NCI-H187 treated with DMSO at 0.1 percent for 48 hours (cell line): ENCODE data around the gene STIM1.
A peak's percentile ranks its signal among the peaks of the same experiment; 100 is the strongest.
"Not testable (repeated sequence)": the region's sequence is repeated elsewhere in the genome, so short reads cannot be mapped to it uniquely, and the experiment has no call there.

Experiments
- DNase-seq: peaks from one replicate; lab custom pipeline; 2025; lab: John Stamatoyannopoulos, UW

The STIM1 gene

GRCh38 chr11:3854977-3855807 is at the start of gene STIM1:
STIM1 (plus strand) TSS chr11:3855664; CDS start chr11:3856271, 607 bp downstream.
- DNase-seq: peak; percentile 79

GRCh38 chr11:3807909-3808860 is 47.3 kb upstream of the STIM1 start, which contains the start of gene PGAP2:
PGAP2 (plus strand) TSS chr11:3808560; CDS start chr11:3811260, 2,700 bp downstream.
- DNase-seq: no peak

- DNase-seq: no peak
Measured at GRCh38 chr11:3808861-3809623, 46.4 kb upstream of the STIM1 start.

GRCh38 chr11:3809624-3809928 is 45.9 kb upstream of the STIM1 start:
- DNase-seq: no peak

GRCh38 chr11:3810446-3810845 is 45.0 kb upstream of the STIM1 start:
- no peak for DNase-seq

- DNase-seq: no peak
Measured at GRCh38 chr11:3810951-3811350, 44.5 kb upstream of the STIM1 start.

GRCh38 chr11:3814832-3815231 is 40.6 kb upstream of the STIM1 start:
- DNase-seq: not testable (repeated sequence)

- DNase-seq: no peak
Measured at GRCh38 chr11:3815845-3816244, 39.6 kb upstream of the STIM1 start.

GRCh38 chr11:3816673-3817072 is 38.8 kb upstream of the STIM1 start:
- no peak for DNase-seq

- DNase-seq: no peak
Measured at GRCh38 chr11:3817181-3817800, 38.2 kb upstream of the STIM1 start.

GRCh38 chr11:3820971-3821370 is 34.5 kb upstream of the STIM1 start:
- DNase-seq: no peak

GRCh38 chr11:3822312-3822711 is 33.2 kb upstream of the STIM1 start:
- DNase-seq: no peak

- DNase-seq: no peak
Measured at GRCh38 chr11:3823303-3823702, 32.2 kb upstream of the STIM1 start.

- DNase-seq: no peak
Measured at GRCh38 chr11:3823762-3824506, 31.5 kb upstream of the STIM1 start.

GRCh38 chr11:3824714-3825472 is 30.6 kb upstream of the STIM1 start:
- no peak for DNase-seq

- DNase-seq: no peak
Measured at GRCh38 chr11:3825473-3826154, 29.9 kb upstream of the STIM1 start.

- DNase-seq: no peak
Measured at GRCh38 chr11:3826721-3827120, 28.7 kb upstream of the STIM1 start.

GRCh38 chr11:3827434-3828186 is 27.9 kb upstream of the STIM1 start:
- no peak for DNase-seq

- DNase-seq: no peak
Measured at GRCh38 chr11:3830088-3830487, 25.4 kb upstream of the STIM1 start.
